Caco-2 (cell line): ENCODE results near the gene NCKAP5. TPM values are rescaled to one million over a fixed set of nuclear protein-coding genes. Genes with fewer than 3 reads are reported as not detected.

Source experiments
- BruUV-seq: library from RNA; stranded (reverse); fragments of 400-500 nt; replicated peaks from 2 replicates; lab custom pipeline; 2021; lab: Mats Ljungman, UMichigan
- CTCF ChIA-PET: fragments of 300-600 bp; sonication (Branson Sonifier 250); formaldehyde crosslinking; loops from one replicate; lab custom pipeline; 2022; ENCODE audit warnings: antibody characterized with exemption; lab: Charles Lee
- POLR2A ChIA-PET: fragments of 300-600 bp; sonication (Branson Sonifier 250); formaldehyde crosslinking; loops from one replicate; lab custom pipeline; 2022; ENCODE audit warnings: antibody characterized with exemption; lab: Charles Lee
- DNase-seq, 2 experiments: peaks; one replicate each; pipeline versions ENCODE4 v3.0.0 to v3.0.0-alpha.2; 2020 to 2022
- H3K27me3 ChIP-seq: replicated peaks from 2 replicates; pipeline ENCODE4 v1.6.0; 2011; ENCODE audit warnings: low read length; ENCODE audit not compliant: control insufficient read depth, insufficient read depth
- H3K36me3 ChIP-seq: 2 replicates; pipeline ENCODE4 v1.5.1; 2011; ENCODE audit warnings: low read length; ENCODE audit not compliant: control insufficient read depth, insufficient read depth
- H3K4me1 ChIP-seq: fragments of 250-450 bp; sonication (Bioruptor Pico); 2 replicates; pipeline ENCODE4 v1.5.1; 2020; ENCODE audit warnings: mild to moderate bottlenecking
- H3K4me3 ChIP-seq: 2 replicates; pipeline ENCODE4 v1.5.1; 2011; ENCODE audit warnings: low read depth, mild to moderate bottlenecking, control low read depth, low read length
- H3K9me3 ChIP-seq: fragments of 250-450 bp; sonication (Bioruptor Pico); 2 replicates; pipeline ENCODE4 v1.5.1; 2020; ENCODE audit warnings: mild to moderate bottlenecking, moderate library complexity
- H3K27ac Mint-ChIP-seq: one replicate; pipeline ENCODE4 v1.8.0; 2022; ENCODE audit warnings: mixed read lengths; ENCODE audit not compliant: unreplicated experiment
- H3K27me3 Mint-ChIP-seq: one replicate; pipeline ENCODE4 v1.8.0; 2022; ENCODE audit warnings: mixed read lengths; ENCODE audit not compliant: insufficient read depth, unreplicated experiment
- H3K36me3 Mint-ChIP-seq: one replicate; pipeline ENCODE4 v1.8.0; 2022; ENCODE audit warnings: mild to moderate bottlenecking, mixed read lengths; ENCODE audit not compliant: insufficient read depth, unreplicated experiment
- H3K4me1 Mint-ChIP-seq: one replicate; pipeline ENCODE4 v1.8.0; 2022; ENCODE audit warnings: low read depth, mixed read lengths; ENCODE audit not compliant: unreplicated experiment
- H3K4me3 Mint-ChIP-seq: one replicate; pipeline ENCODE4 v1.8.0; 2022; ENCODE audit warnings: mild to moderate bottlenecking, moderate library complexity, mixed read lengths; ENCODE audit not compliant: unreplicated experiment
- H3K9me3 Mint-ChIP-seq: one replicate; pipeline ENCODE4 v1.8.0; 2022; ENCODE audit warnings: mixed read lengths; ENCODE audit not compliant: unreplicated experiment
- CTCF ChIP-seq, 2 experiments: fragments of 200-600 bp in 1 of 2; IDR thresholded peaks; 1 replicate in 1 of 2; 2 replicates in 1 of 2; pipeline versions ENCODE4 v1.5.1 to v1.8.0; 2011 to 2022; ENCODE audit warnings: antibody characterized with exemption in 1 of 2, control low read depth in 1 of 2, inconsistent platforms in 1 of 2, low read depth in 1 of 2, low read length in 1 of 2, mild to moderate bottlenecking in 1 of 2, moderate library complexity in 1 of 2; ENCODE audit not compliant: insufficient read depth in 1 of 2, severe bottlenecking in 1 of 2, unreplicated experiment in 1 of 2
- intact Hi-C: fragments of 100-400 bp; cut with micrococcal nuclease; formaldehyde crosslinking; loops from one replicate; pipeline ENCODE4 v1.10.0; 2022; ENCODE audit not compliant: unreplicated experiment
- total RNA-seq: library from RNA; stranded (reverse); gene quantifications from 2 replicates; pipeline ENCODE4 v1.2.3, GENCODE V29; 2022

The NCKAP5 gene
- total RNA-seq, 1 experiment from 2014 or later: 3.8 TPM

DNA sequence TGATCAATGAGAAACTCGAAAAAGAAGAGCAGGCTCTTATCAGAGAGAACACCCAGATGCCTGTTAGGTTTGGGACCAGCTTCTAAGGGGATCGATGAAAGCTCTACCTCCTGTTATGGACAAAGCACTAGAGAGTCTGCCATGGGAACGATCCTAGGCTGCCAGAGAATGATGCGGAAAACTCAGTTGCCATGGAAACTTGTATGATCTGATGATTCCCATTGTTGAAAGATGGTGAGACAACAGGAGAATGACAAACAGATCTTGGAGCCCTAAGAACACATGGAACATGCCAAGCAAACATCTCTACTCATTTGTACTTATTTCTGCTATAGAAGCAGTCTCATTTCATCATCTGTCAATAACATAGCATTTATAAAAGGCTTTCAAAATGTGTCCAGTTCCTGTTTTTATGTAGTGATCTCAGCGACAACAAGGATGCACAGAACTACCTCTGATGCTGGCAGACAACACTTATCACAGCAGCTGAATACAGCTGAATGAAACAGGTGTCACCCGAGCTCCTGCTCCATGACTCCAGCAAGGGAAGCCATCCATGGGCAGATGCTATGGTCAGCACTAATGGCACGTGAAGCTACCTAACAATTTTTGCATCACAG is 59.6 kb downstream of the NCKAP5 start:
- H3K27ac Mint-ChIP-seq: no peak overlapping the region
- H3K4me1 Mint-ChIP-seq: peaks cover 8% of the 10 kb centered on the region
- no peaks in the 10 kb centered on the region for H3K9me3 Mint-ChIP-seq
- Histone ChIP-seq H3K27me3 (no peaks in the 10 kb centered on the region), H3K4me1 (peaks cover 13% of the 10 kb centered on the region), H3K4me3 (no peak overlapping the region), H3K36me3 (no peaks in the 10 kb centered on the region), H3K9me3 (no peaks in the 10 kb centered on the region)
- DNase-seq: no peak
- ChIA-PET CTCF (no interaction called here), POLR2A (no interaction called here)
- H3K27me3 Mint-ChIP-seq: no peaks in the 10 kb centered on the region
- TF ChIP-seq CTCF (IDR thresholded peaks at IDR 0.05; ENCODE audit: insufficient read depth in 1 of 2, low read depth in 1 of 2, low read length in 1 of 2, severe bottlenecking in 1 of 2, unreplicated experiment in 1 of 2): no peak
- no TSS peak for BruUV-seq
- intact Hi-C loops: no loop called here
- H3K4me3 Mint-ChIP-seq: no peak overlapping the region
- no peaks in the 10 kb centered on the region for H3K36me3 Mint-ChIP-seq

- no peaks in the 10 kb centered on the region for H3K9me3 Mint-ChIP-seq
- no peak for TF ChIP-seq CTCF (IDR thresholded peaks at IDR 0.05; ENCODE audit: insufficient read depth in 1 of 2, low read depth in 1 of 2, low read length in 1 of 2, severe bottlenecking in 1 of 2, unreplicated experiment in 1 of 2)
- no TSS peak for BruUV-seq
- ChIA-PET POLR2A (no interaction called here), CTCF (no interaction called here)
- H3K4me3 Mint-ChIP-seq: no peak overlapping the region
- Histone ChIP-seq H3K9me3 (no peaks in the 10 kb centered on the region), H3K4me3 (no peak overlapping the region), H3K36me3 (no peaks in the 10 kb centered on the region), H3K4me1 (peaks cover 13% of the 10 kb centered on the region), H3K27me3 (no peaks in the 10 kb centered on the region; the same call in 1 of the 2 replicates)
- no peak overlapping the region for H3K27ac Mint-ChIP-seq
- H3K27me3 Mint-ChIP-seq: no peaks in the 10 kb centered on the region
- H3K36me3 Mint-ChIP-seq: no peaks in the 10 kb centered on the region
- DNase-seq: no peak
- intact Hi-C loops: no loop called here
- H3K4me1 Mint-ChIP-seq: peaks cover 8% of the 10 kb centered on the region
Observed at GRCh38 chr2:133506996-133507395, 61.3 kb downstream of the NCKAP5 start.

- peaks cover 8% of the 10 kb centered on the region for H3K4me1 Mint-ChIP-seq
- no peaks in the 10 kb centered on the region for H3K9me3 Mint-ChIP-seq
- H3K27me3 ChIP-seq: no peaks in the 10 kb centered on the region; the same call in 1 of the 2 replicates
- no peak overlapping the region for H3K4me3 ChIP-seq
- ChIA-PET CTCF (no interaction called here), POLR2A (no interaction called here)
- peaks cover 13% of the 10 kb centered on the region for H3K4me1 ChIP-seq
- no peak for TF ChIP-seq CTCF (IDR thresholded peaks at IDR 0.05; ENCODE audit: insufficient read depth in 1 of 2, low read depth in 1 of 2, low read length in 1 of 2, severe bottlenecking in 1 of 2, unreplicated experiment in 1 of 2)
- no TSS peak for BruUV-seq
- intact Hi-C loops: no loop called here
- no peaks in the 10 kb centered on the region for H3K9me3 ChIP-seq
- no peak for DNase-seq
- no peaks in the 10 kb centered on the region for H3K36me3 Mint-ChIP-seq
- H3K27ac Mint-ChIP-seq: peak overlapping the region; percentile 53
- no peak overlapping the region for H3K4me3 Mint-ChIP-seq
- H3K27me3 Mint-ChIP-seq: no peaks in the 10 kb centered on the region
- no peaks in the 10 kb centered on the region for H3K36me3 ChIP-seq
Observed at GRCh38 chr2:133504566-133505505, 63.4 kb downstream of the NCKAP5 start.
